Tibial nerve (tissue), 3 donors: ENCODE measurements around the gene REXO1.
"Not testable (repeated sequence)": the region's sequence is repeated elsewhere in the genome, so short reads cannot be mapped to it uniquely, and the experiment has no call there.

Source experiments
- POLR2A ChIP-seq, 2 donors: fragments of 450-650 bp; IDR thresholded peaks; one replicate each; pipeline ENCODE4 v1.6.1; 2017; ENCODE audit warnings: antibody characterized with exemption in 2 of 2, mild to moderate bottlenecking in 2 of 2, moderate library complexity in 2 of 2
- TF ChIP-seq, protein P1 (sequence below), 5 experiments: fragments of 200-600 bp in 3 of 5; fragments of 450-650 bp in 2 of 5; sonication (generic) in 3 of 5; IDR thresholded peaks; one replicate each; pipeline ENCODE4 v1.5.1; 2016 to 2019; ENCODE audit warnings: antibody characterized with exemption in 5 of 5, mild to moderate bottlenecking in 3 of 5, moderate library complexity in 2 of 5

DNA sequence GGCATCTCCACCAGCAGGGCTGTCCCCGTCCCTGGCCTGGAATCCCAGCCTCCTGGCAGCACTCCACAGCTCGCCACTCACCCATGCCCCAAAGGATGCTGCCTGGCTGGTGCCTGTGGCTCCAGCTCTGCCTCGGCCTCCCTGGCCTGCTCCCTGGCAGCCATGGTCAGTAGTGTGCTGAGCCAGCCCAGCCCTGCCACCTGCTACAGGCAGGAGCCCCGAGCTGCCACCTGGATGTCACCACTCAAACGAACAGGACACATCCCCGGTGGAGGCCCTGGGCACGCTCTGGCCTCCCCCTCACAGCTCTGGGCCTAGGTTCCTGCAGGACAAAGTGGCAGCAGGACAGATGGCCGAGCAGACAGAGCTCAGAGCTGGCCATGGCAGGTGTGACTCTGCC, 30.3 kb upstream of the REXO1 start:
- TF ChIP-seq, protein P1, sequence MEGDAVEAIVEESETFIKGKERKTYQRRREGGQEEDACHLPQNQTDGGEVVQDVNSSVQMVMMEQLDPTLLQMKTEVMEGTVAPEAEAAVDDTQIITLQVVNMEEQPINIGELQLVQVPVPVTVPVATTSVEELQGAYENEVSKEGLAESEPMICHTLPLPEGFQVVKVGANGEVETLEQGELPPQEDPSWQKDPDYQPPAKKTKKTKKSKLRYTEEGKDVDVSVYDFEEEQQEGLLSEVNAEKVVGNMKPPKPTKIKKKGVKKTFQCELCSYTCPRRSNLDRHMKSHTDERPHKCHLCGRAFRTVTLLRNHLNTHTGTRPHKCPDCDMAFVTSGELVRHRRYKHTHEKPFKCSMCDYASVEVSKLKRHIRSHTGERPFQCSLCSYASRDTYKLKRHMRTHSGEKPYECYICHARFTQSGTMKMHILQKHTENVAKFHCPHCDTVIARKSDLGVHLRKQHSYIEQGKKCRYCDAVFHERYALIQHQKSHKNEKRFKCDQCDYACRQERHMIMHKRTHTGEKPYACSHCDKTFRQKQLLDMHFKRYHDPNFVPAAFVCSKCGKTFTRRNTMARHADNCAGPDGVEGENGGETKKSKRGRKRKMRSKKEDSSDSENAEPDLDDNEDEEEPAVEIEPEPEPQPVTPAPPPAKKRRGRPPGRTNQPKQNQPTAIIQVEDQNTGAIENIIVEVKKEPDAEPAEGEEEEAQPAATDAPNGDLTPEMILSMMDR (IDR thresholded peaks at IDR 0.05), result not testable (repeated sequence)
- not testable (repeated sequence) for TF ChIP-seq POLR2A (IDR thresholded peaks at IDR 0.05)
